ENCODE results near the gene ADGRF5.

DNA sequence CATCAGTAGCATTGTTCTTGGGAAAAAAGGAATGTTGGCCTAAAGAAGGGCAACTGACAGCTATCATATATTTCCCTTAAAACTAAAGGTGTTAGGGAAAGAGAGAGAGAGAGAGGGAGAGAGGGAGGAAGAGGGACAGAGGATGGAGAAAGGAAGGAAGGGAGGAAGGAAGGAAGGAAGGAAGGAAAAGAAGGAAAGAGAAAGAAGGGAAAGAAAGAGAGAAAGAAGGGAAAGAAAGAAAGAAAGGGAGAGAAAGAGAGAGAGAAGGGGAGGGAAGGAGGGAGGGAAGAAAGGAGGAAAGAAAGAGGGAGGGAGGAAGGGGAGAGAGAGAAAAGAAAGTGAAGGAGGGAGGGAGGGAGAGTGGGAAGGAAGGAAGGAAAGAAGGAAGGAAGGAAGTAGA is 37.7 kb upstream of the ADGRF5 start:
- TF ChIP-seq, protein P1, sequence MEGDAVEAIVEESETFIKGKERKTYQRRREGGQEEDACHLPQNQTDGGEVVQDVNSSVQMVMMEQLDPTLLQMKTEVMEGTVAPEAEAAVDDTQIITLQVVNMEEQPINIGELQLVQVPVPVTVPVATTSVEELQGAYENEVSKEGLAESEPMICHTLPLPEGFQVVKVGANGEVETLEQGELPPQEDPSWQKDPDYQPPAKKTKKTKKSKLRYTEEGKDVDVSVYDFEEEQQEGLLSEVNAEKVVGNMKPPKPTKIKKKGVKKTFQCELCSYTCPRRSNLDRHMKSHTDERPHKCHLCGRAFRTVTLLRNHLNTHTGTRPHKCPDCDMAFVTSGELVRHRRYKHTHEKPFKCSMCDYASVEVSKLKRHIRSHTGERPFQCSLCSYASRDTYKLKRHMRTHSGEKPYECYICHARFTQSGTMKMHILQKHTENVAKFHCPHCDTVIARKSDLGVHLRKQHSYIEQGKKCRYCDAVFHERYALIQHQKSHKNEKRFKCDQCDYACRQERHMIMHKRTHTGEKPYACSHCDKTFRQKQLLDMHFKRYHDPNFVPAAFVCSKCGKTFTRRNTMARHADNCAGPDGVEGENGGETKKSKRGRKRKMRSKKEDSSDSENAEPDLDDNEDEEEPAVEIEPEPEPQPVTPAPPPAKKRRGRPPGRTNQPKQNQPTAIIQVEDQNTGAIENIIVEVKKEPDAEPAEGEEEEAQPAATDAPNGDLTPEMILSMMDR (conservative IDR thresholded peaks at IDR 0.05 in 1 of 2, IDR thresholded peaks at IDR 0.05 in 1 of 2; ENCODE audit: extremely low read depth in 1 of 2, insufficient read depth in 1 of 2, low read depth in 1 of 2, low read length in 2 of 2) = no peak
- TF ChIP-seq EZH2 (IDR thresholded peaks at IDR 0.05; ENCODE audit: borderline replicate concordance, low read length) = no peak
